ENCODE data around the gene OPA1. TPM values are rescaled to one million over a fixed set of nuclear protein-coding genes. Genes with fewer than 3 reads are reported as not detected.

Gene OPA1
- total and polyA plus RNA-seq, 2 donors from 2014 or later, result 18.1 to 56.3 TPM

DNA sequence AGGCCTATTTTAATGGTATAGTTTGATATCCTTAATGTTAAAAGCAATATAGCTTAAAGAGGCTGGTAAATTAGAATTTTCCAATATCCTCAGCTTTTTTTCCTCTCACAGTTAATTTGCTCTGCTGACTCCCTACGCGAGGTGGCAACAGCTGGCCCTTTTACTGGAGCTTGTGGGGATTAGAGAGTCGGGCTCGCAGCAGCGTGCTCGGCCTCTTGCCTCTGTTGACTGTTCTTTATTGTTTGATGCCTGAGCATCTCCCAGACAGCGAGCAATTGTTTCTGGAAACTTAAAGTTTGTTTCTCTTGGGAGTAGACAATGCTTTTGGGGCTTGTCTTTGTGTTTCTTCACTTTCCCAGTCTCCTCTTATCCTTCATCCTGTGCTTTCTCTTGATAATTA is 80.8 kb downstream of the OPA1 start:
- Histone ChIP-seq H3K9me3 (ENCODE audit: control insufficient read depth in 2 of 3, insufficient read depth in 1 of 3, low read length in 3 of 3) (no peaks in the 10 kb centered on the region), H3K4me1 (ENCODE audit: control insufficient read depth in 2 of 3, insufficient read depth in 2 of 3, low read depth in 1 of 3, low read length in 3 of 3) (no peaks in the 10 kb centered on the region), H3K36me3 (ENCODE audit: control insufficient read depth in 2 of 3, insufficient read depth in 3 of 3, low read length in 3 of 3) (peaks cover 0 to 23% (median 2%) of the 10 kb centered on the region in 3 donors), H3K27ac (ENCODE audit: low read depth in 2 of 2, low read length in 2 of 2) (no peak overlapping the region), H3K27me3 (ENCODE audit: control insufficient read depth, insufficient read depth, low read length) (no peaks in the 10 kb centered on the region), H3K4me3 (ENCODE audit: low read length in 3 of 3) (no peak overlapping the region), H3K9ac (ENCODE audit: low read length in 3 of 3) (no peak overlapping the region)
- no peak for FAIRE-seq
- intact Hi-C loops (cut with DNase I), result no loop called here
- DNase-seq, result peak in 3 of 5 donors; percentile 21 to 53 (median 24)
- no peak for TF ChIP-seq CTCF (IDR thresholded peaks at IDR 0.05; ENCODE audit: borderline replicate concordance, extremely low read depth, insufficient read depth)

DNA sequence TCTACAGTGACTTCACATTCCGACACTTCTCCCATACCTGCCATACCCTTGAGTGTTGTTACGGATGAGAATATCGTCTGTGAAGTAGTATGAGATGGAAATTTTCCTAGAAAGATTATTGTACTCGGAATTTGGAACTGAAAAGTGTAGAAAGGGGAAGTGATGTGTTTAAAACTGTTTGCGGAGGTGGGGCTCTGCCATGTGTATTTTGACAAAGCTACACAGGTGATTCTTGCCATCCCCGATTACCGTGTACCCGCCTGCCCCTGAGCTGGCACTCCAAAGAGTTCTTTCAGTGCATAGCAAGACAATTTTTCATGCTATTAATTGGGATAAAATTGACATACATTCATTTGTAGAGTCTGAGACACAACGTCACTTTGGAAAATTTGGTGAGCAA is 81.7 kb downstream of the OPA1 start:
- H3K4me1 ChIP-seq (ENCODE audit: control insufficient read depth in 2 of 3, insufficient read depth in 2 of 3, low read depth in 1 of 3, low read length in 3 of 3), result no peaks in the 10 kb centered on the region
- no peak overlapping the region for H3K27ac ChIP-seq (ENCODE audit: low read depth in 2 of 2, low read length in 2 of 2)
- no peak overlapping the region for H3K9ac ChIP-seq (ENCODE audit: low read length in 3 of 3)
- no peaks in the 10 kb centered on the region for H3K27me3 ChIP-seq (ENCODE audit: control insufficient read depth, insufficient read depth, low read length)
- no peaks in the 10 kb centered on the region for H3K9me3 ChIP-seq (ENCODE audit: control insufficient read depth in 2 of 3, insufficient read depth in 1 of 3, low read length in 3 of 3)
- H3K36me3 ChIP-seq (ENCODE audit: control insufficient read depth in 2 of 3, insufficient read depth in 3 of 3, low read length in 3 of 3), result peaks cover 0 to 14% (median 2%) of the 10 kb centered on the region in 3 donors
- TF ChIP-seq CTCF (IDR thresholded peaks at IDR 0.05; ENCODE audit: borderline replicate concordance, extremely low read depth, insufficient read depth), result no peak
- FAIRE-seq (no peak), DNase-seq (no peak)
- no peak overlapping the region for H3K4me3 ChIP-seq (ENCODE audit: low read length in 3 of 3)
- intact Hi-C loops (cut with DNase I), result no loop called here

GRCh38 chr3:193677734-193678133 is 84.7 kb downstream of the OPA1 start:
- H3K27me3 ChIP-seq (ENCODE audit: control insufficient read depth, insufficient read depth, low read length), result no peaks in the 10 kb centered on the region
- no peaks in the 10 kb centered on the region for H3K4me1 ChIP-seq (ENCODE audit: control insufficient read depth in 2 of 3, insufficient read depth in 2 of 3, low read depth in 1 of 3, low read length in 3 of 3)
- H3K9me3 ChIP-seq (ENCODE audit: control insufficient read depth in 2 of 3, insufficient read depth in 1 of 3, low read length in 3 of 3), result no peaks in the 10 kb centered on the region
- FAIRE-seq (no peak), DNase-seq (no peak)
- H3K4me3 ChIP-seq (ENCODE audit: low read length in 3 of 3), result no peak overlapping the region
- no peak overlapping the region for H3K9ac ChIP-seq (ENCODE audit: low read length in 3 of 3)
- intact Hi-C loops (cut with DNase I), result no loop called here
- H3K36me3 ChIP-seq (ENCODE audit: control insufficient read depth in 2 of 3, insufficient read depth in 3 of 3, low read length in 3 of 3), result peaks cover 2 to 13% (median 2%) of the 10 kb centered on the region in 3 donors
- TF ChIP-seq CTCF (IDR thresholded peaks at IDR 0.05; ENCODE audit: borderline replicate concordance, extremely low read depth, insufficient read depth), result no peak
- no peak overlapping the region for H3K27ac ChIP-seq (ENCODE audit: low read depth in 2 of 2, low read length in 2 of 2)

GRCh38 chr3:193680220-193680619 is 87.2 kb downstream of the OPA1 start:
- no peak for FAIRE-seq
- Histone ChIP-seq H3K27me3 (ENCODE audit: control insufficient read depth, insufficient read depth, low read length) (no peaks in the 10 kb centered on the region), H3K4me3 (ENCODE audit: low read length in 3 of 3) (no peak overlapping the region), H3K9ac (ENCODE audit: low read length in 3 of 3) (no peak overlapping the region), H3K4me1 (ENCODE audit: control insufficient read depth in 2 of 3, insufficient read depth in 2 of 3, low read depth in 1 of 3, low read length in 3 of 3) (no peaks in the 10 kb centered on the region), H3K9me3 (ENCODE audit: control insufficient read depth in 2 of 3, insufficient read depth in 1 of 3, low read length in 3 of 3) (no peaks in the 10 kb centered on the region), H3K36me3 (ENCODE audit: control insufficient read depth in 2 of 3, insufficient read depth in 3 of 3, low read length in 3 of 3) (peaks cover 2 to 7% (median 5%) of the 10 kb centered on the region in 3 donors), H3K27ac (ENCODE audit: low read depth in 2 of 2, low read length in 2 of 2) (no peak overlapping the region)
- intact Hi-C loops (cut with DNase I), result no loop called here
- no peak for TF ChIP-seq CTCF (IDR thresholded peaks at IDR 0.05; ENCODE audit: borderline replicate concordance, extremely low read depth, insufficient read depth)
- DNase-seq, result no peak
